Mucosa of gallbladder (tissue), 1 donor: ENCODE data around the gene APOA1. TPM values are rescaled to one million over a fixed set of nuclear protein-coding genes. Genes with fewer than 3 reads are reported as not detected.

ENCODE experiments used
- DNase-seq: peaks from one replicate; pipeline ENCODE4 v3.0.0-alpha.2; 2020; ENCODE audit warnings: low spot score
- total RNA-seq: library from RNA; stranded (reverse); gene quantifications from one replicate; pipeline ENCODE4 v1.2.1, GENCODE V29; 2021
- donor health status: DM: no; HTN: no; CAD: no.

The APOA1 gene
- total RNA-seq, 1 donor from 2014 or later, result 23.3 TPM

GRCh38 chr11:116790167-116791001 is 47.0 kb downstream of the APOA1 start:
- DNase-seq, result no peak

GRCh38 chr11:116788975-116789374 is 48.4 kb downstream of the APOA1 start:
- no peak for DNase-seq

GRCh38 chr11:116788534-116788933 is 48.9 kb downstream of the APOA1 start:
- no peak for DNase-seq

- peak; percentile 85 for DNase-seq
These were observed 49.5 kb downstream of the APOA1 start, which contains the start of gene ZPR1 for GRCh38 chr11:116787786-116788486. Gene ZPR1 (minus strand): TSS chr11:116788023. CDS start chr11:116787990, 33 bp downstream.

- no peak for DNase-seq
These were observed 50.0 kb downstream of the APOA1 start for GRCh38 chr11:116787436-116787785.

- DNase-seq, result no peak
These were observed 50.5 kb downstream of the APOA1 start for GRCh38 chr11:116786966-116787365.

GRCh38 chr11:116786326-116786725 is 51.1 kb downstream of the APOA1 start:
- DNase-seq, result no peak

Other genes with a start within 250 kb of the APOA1 start
- gene BUD13, start 64.6 kb downstream of the APOA1 start, total RNA-seq, result 14.0 TPM
- gene ZPR1, start 49.6 kb downstream of the APOA1 start, total RNA-seq, result 48.1 TPM
- gene APOA5, start 45.7 kb downstream of the APOA1 start, total RNA-seq, result 0.29 TPM
- not detected for gene APOA4, start 14.3 kb downstream of the APOA1 start, total RNA-seq
- 8.4 TPM for gene APOC3, start 7.7 kb downstream of the APOA1 start, total RNA-seq